Stomach (tissue), 9 donors: ENCODE results near the gene DENND2C. TPM values are rescaled to one million over a fixed set of nuclear protein-coding genes. Genes with fewer than 3 reads are reported as not detected.

Experiments used
- DNase-seq, 2 donors: peaks; one replicate each; pipeline versions ENCODE4 v3.0.0 to v3.0.0-alpha.2; 2013 to 2019
- H3K27ac ChIP-seq, 5 donors: fragments of 200-600 bp in 4 of 5; sonication (generic) in 4 of 5; one replicate each; pipeline ENCODE4 v1.5.1; 2013 to 2019; ENCODE audit warnings: mild to moderate bottlenecking in 1 of 5, moderate library complexity in 1 of 5
- H3K27me3 ChIP-seq, 3 donors: fragments of 200-600 bp; sonication (generic); one replicate each; pipeline ENCODE4 v1.5.1; 2017 to 2019; ENCODE audit warnings: mixed run types in 1 of 3
- H3K36me3 ChIP-seq, 4 donors: fragments of 200-600 bp; sonication (generic); 1 replicate in 3 of 4; 2 replicates in 1 of 4; pipeline ENCODE4 v1.5.1; 2016 to 2019
- H3K4me1 ChIP-seq, 4 donors: fragments of 200-600 bp; sonication (generic); one replicate each; pipeline ENCODE4 v1.5.1; 2016 to 2019
- H3K4me3 ChIP-seq, 4 donors: fragments of 200-600 bp; sonication (generic) in 3 of 4; one replicate each; pipeline ENCODE4 v1.5.1; 2016 to 2019; ENCODE audit warnings: mild to moderate bottlenecking in 1 of 4
- H3K9me3 ChIP-seq, 4 donors: fragments of 200-600 bp; sonication (generic); one replicate each; pipeline ENCODE4 v1.5.1; 2016 to 2019
- EP300 ChIP-seq: sonication (generic); formaldehyde crosslinking; IDR thresholded peaks from one replicate; pipeline ENCODE4 v1.6.1; 2017; ENCODE audit warnings: antibody characterized with exemption
- POLR2A ChIP-seq, 4 donors: fragments of 450-650 bp; IDR thresholded peaks; one replicate each; pipeline ENCODE4 v1.6.1; 2016; ENCODE audit warnings: antibody characterized with exemption in 4 of 4, control low read depth in 2 of 4, mild to moderate bottlenecking in 1 of 4, moderate library complexity in 1 of 4
- POLR2AphosphoS5 ChIP-seq, 3 donors: sonication (generic); formaldehyde crosslinking; IDR thresholded peaks; one replicate each; pipeline ENCODE4 v1.6.1; 2016; ENCODE audit warnings: antibody characterized with exemption in 3 of 3
- WGBS, 5 donors: extraction: QIAGEN DNeasy Blood & Tissue Kit in 3 of 5; methylation state at CpG; one replicate each; pipeline versions ENCODE4 v1.1.5 to v1.1.7; 2013 to 2018; 5-methylcytosine and 5-hydroxymethylcytosine counted together
- intact Hi-C: fragments of 100-400 bp; cut with DNase I; formaldehyde crosslinking; loops from one replicate; pipeline ENCODE4 v1.15.1; 2023; ENCODE audit warnings: low total_unique reads
- polyA plus RNA-seq, 3 donors: library from polyadenylated mRNA; stranded (reverse); fragments of 200-250 nt; gene quantifications; one replicate each; pipeline ENCODE4 v1.2.3, GENCODE V29; 2013
- small RNA-seq, 4 donors: library from RNA; depleted of rRNA; stranded (forward); fragments of <200 nt; gene quantifications; one replicate each; pipeline ENCODE3, GENCODE V24; 2016
- total RNA-seq, 5 donors: library from RNA; depleted of rRNA; stranded (reverse); fragments of >200 nt; gene quantifications; one replicate each; pipeline versions ENCODE4 v1.1.0 to v1.2.3, GENCODE V29; 2014 to 2016
- TF ChIP-seq, protein P1 (sequence below), 7 experiments: fragments of 450-650 bp in 4 of 7; fragments of 200-600 bp in 3 of 7; sonication (generic) in 3 of 7; IDR thresholded peaks; one replicate each; pipeline ENCODE4 v1.5.1; 2016 to 2019; ENCODE audit warnings: antibody characterized with exemption in 7 of 7, control low read depth in 2 of 7, mild to moderate bottlenecking in 1 of 7
- donor health status: healthy with polysubstance abuse.
- donor health status: Bipolar disorder and iron deficiency.
- donor health status: healthy.

Gene DENND2C
- total and polyA plus RNA-seq, 8 donors: 0.89 to 7.3 (median 2.7) TPM

DNA sequence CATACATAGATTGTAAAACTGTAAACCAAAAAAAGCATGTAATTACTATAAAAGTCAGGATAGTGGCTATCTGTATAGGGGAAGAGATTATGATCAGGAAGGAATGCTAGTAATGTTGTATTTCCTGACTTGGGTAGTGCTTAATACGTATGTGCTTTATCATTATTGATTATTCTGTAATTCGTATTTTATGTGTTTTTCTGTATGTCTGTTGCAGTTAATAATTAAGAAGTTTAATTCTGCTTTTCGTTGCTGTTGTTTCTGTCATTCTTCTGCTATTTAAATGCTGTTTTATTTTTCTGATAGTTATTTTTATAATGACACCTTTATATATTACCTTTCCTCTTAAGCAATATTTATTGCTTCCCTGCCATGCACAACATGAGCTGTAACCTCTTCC is 129.6 kb downstream of the DENND2C start:
- TF ChIP-seq, protein P1, sequence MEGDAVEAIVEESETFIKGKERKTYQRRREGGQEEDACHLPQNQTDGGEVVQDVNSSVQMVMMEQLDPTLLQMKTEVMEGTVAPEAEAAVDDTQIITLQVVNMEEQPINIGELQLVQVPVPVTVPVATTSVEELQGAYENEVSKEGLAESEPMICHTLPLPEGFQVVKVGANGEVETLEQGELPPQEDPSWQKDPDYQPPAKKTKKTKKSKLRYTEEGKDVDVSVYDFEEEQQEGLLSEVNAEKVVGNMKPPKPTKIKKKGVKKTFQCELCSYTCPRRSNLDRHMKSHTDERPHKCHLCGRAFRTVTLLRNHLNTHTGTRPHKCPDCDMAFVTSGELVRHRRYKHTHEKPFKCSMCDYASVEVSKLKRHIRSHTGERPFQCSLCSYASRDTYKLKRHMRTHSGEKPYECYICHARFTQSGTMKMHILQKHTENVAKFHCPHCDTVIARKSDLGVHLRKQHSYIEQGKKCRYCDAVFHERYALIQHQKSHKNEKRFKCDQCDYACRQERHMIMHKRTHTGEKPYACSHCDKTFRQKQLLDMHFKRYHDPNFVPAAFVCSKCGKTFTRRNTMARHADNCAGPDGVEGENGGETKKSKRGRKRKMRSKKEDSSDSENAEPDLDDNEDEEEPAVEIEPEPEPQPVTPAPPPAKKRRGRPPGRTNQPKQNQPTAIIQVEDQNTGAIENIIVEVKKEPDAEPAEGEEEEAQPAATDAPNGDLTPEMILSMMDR (IDR thresholded peaks at IDR 0.05): no peak
- TF ChIP-seq POLR2A (IDR thresholded peaks at IDR 0.05): no peak
- no peak for TF ChIP-seq EP300
- TF ChIP-seq POLR2AphosphoS5 (IDR thresholded peaks at IDR 0.05): no peak
- no peaks in the 10 kb centered on the region for H3K36me3 ChIP-seq
- no peak overlapping the region for H3K27ac ChIP-seq
- DNase-seq: no peak
- no peaks in the 10 kb centered on the region for H3K27me3 ChIP-seq
- H3K4me3 ChIP-seq: no peak overlapping the region
- no peaks in the 10 kb centered on the region for H3K9me3 ChIP-seq
- no peaks in the 10 kb centered on the region for H3K4me1 ChIP-seq
- WGBS, 5 donors: 16 to 44% (median 26%) methylated on average over 3 of the region's 3 CpGs
- intact Hi-C loops: no loop called here

DNA sequence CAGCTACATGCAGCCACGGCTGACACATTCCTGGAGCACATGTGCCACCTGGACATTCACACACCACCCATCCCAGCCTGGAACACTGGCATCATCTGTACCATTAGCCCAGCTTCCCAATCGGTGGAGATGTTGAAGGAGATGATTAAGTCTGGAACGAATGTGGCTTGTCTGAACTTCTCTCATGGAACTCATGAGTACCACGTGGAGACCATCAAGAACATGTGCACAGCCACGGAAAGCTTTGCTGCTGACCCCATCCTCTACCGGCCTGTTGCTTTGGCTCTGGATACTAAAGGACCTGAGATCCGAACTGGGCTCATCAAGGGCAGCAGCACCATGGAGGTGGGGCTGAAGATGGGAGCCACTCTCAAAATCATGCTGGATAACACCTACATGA is 133.8 kb downstream of the DENND2C start:
- intact Hi-C loops: no loop called here
- Histone ChIP-seq H3K27ac (no peak overlapping the region), H3K27me3 (no peaks in the 10 kb centered on the region), H3K36me3 (no peaks in the 10 kb centered on the region), H3K4me1 (no peaks in the 10 kb centered on the region), H3K4me3 (no peak overlapping the region), H3K9me3 (no peaks in the 10 kb centered on the region)
- 77 to 95% (median 92%) methylated on average over 7 of the region's 7 CpGs for WGBS, 5 donors
- TF ChIP-seq, protein P1 (IDR thresholded peaks at IDR 0.05): no peak
- no peak for TF ChIP-seq POLR2AphosphoS5 (IDR thresholded peaks at IDR 0.05)
- TF ChIP-seq EP300: no peak
- TF ChIP-seq POLR2A (IDR thresholded peaks at IDR 0.05): no peak
- no peak for DNase-seq

DNA sequence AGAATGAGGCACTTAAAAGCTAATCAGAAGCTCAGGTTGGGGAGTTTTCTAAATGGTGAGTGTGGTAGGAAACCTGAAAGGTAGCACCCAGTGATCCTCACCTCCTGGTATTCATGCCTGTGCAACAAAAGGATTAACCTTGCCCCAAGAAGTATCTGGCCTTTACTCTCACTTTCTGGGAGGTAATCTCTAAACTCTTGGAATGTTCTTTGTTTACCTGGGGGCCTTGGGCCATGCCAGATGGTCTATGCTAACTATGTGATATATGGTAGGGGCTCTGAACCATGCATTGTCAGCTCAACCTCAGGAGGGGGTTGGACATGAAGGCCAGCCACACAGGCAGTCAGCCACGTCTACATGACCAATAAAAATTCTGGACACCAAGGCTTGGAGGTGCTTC is 134.4 kb downstream of the DENND2C start:
- H3K36me3 ChIP-seq: no peaks in the 10 kb centered on the region
- DNase-seq: no peak
- H3K4me3 ChIP-seq: no peak overlapping the region
- no peaks in the 10 kb centered on the region for H3K27me3 ChIP-seq
- TF ChIP-seq POLR2AphosphoS5 (IDR thresholded peaks at IDR 0.05): no peak
- no peak for TF ChIP-seq EP300
- TF ChIP-seq, protein P1 (IDR thresholded peaks at IDR 0.05): no peak
- TF ChIP-seq POLR2A (IDR thresholded peaks at IDR 0.05): no peak
- 39 to 68% (median 50%) methylated on average over 1 of the region's 1 CpG for WGBS, 5 donors
- H3K27ac ChIP-seq: no peak overlapping the region
- intact Hi-C loops: no loop called here
- H3K9me3 ChIP-seq: no peaks in the 10 kb centered on the region
- no peaks in the 10 kb centered on the region for H3K4me1 ChIP-seq

Small RNAs within 50 kb of the gene (small RNA-seq; reads per million reads assigned to genes)
- gene RN7SL432P: 0 reads per million in 4 donors

Other genes starting within 250 kb of the DENND2C start
- 100 to 1,000 TPM in 1 of 5 donors, 10 to 100 TPM in 4; 17.1 to 211 (median 68.0) TPM for gene TRIM33, start 158.8 kb downstream of the DENND2C start, total RNA-seq
- 10 to 100 TPM in 2 of 3 donors, 1 to 10 TPM in 1; 7.2 to 17.3 (median 11.3) TPM for gene TRIM33, start 158.8 kb downstream of the DENND2C start, polyA plus RNA-seq
- gene BCAS2, start 88.4 kb downstream of the DENND2C start, total RNA-seq: 10 to 100 TPM in 3 of 5 donors, 1 to 10 TPM in 2; 4.3 to 54.8 (median 24.2) TPM
- gene BCAS2, start 88.4 kb downstream of the DENND2C start, polyA plus RNA-seq: 10 to 100 TPM; 34.4 to 43.7 (median 35.4) TPM
- gene AMPD1, start 25.5 kb upstream of the DENND2C start, total RNA-seq: not detected
- gene AMPD1, start 25.5 kb upstream of the DENND2C start, polyA plus RNA-seq: under 1 TPM in 1 of 3 donors, not detected in 2; 0.62 TPM
- gene NRAS, start 46.7 kb upstream of the DENND2C start, total RNA-seq: 10 to 100 TPM; 14.7 to 62.1 (median 29.0) TPM
- 10 to 100 TPM in 2 of 3 donors, 1 to 10 TPM in 1; 9.2 to 23.5 (median 18.9) TPM for gene NRAS, start 46.7 kb upstream of the DENND2C start, polyA plus RNA-seq
- 100 to 1,000 TPM; 366 to 679 (median 527) TPM for gene CSDE1, start 87.9 kb upstream of the DENND2C start, total RNA-seq
- 100 to 1,000 TPM; 129 to 238 (median 176) TPM for gene CSDE1, start 87.9 kb upstream of the DENND2C start, polyA plus RNA-seq
- 100 to 1,000 TPM in 1 of 5 donors, 10 to 100 TPM in 4; 18.0 to 111 (median 23.7) TPM for gene SIKE1, start 110.6 kb upstream of the DENND2C start, total RNA-seq
- gene SIKE1, start 110.6 kb upstream of the DENND2C start, polyA plus RNA-seq: 10 to 100 TPM; 10.2 to 26.6 (median 13.9) TPM
- not detected for gene SYCP1, start 184.8 kb upstream of the DENND2C start, total RNA-seq
- not detected for gene SYCP1, start 184.8 kb upstream of the DENND2C start, polyA plus RNA-seq